Measurements from ENCODE around the gene C16orf96. TPM values are rescaled to one million over a fixed set of nuclear protein-coding genes. Genes with fewer than 3 reads are reported as not detected.
A peak's percentile ranks its signal among the peaks of the same experiment; 100 is the strongest.

C16orf96 gene
- total RNA-seq, 1 experiment from 2014 or later, result 0.15 TPM

- no peak overlapping the region for H3K27ac ChIP-seq (ENCODE audit: low read length)
- no peak for DNase-seq (ENCODE audit: low read depth, low spot score)
- H3K9me3 ChIP-seq (ENCODE audit: control insufficient read depth, insufficient read depth, low read depth, low read length), result no peaks in the 10 kb centered on the region
- no peak overlapping the region for H3K4me3 ChIP-seq (ENCODE audit: low read depth in 2 of 2, low read length in 2 of 2)
- BruUV-seq (replicated peaks), result no TSS peak
- CTCF ChIA-PET, result interaction anchor here (0.6 kb wide), 1 partner anchor 23 kb away, joined by 10 read pairs; no protein-coding TSS in a partner anchor
- in situ Hi-C loops (cut with HindIII; ENCODE audit: low pct_unique_long_range_greater_than_20kb, low sequenced_read_pairs) (no loop called here), intact Hi-C loops (cut with micrococcal nuclease; ENCODE audit: unreplicated experiment) (loop anchor here (5.0 kb wide), 1 partner anchor 36 kb away; no protein-coding TSS in a partner anchor)
- H3K27me3 ChIP-seq (ENCODE audit: control insufficient read depth, insufficient read depth, low read length), result no peaks in the 10 kb centered on the region
- peaks cover 2% of the 10 kb centered on the region; the same call in 1 of the 2 replicates for H3K36me3 ChIP-seq (ENCODE audit: control insufficient read depth, insufficient read depth, low read length)
- ATAC-seq, result no peak
- no peaks in the 10 kb centered on the region for H3K4me1 ChIP-seq (ENCODE audit: control insufficient read depth, insufficient read depth, low read length)
- POLR2A ChIA-PET, result no interaction called here
- no peak for TF ChIP-seq POLR2AphosphoS5 (IDR thresholded peaks at IDR 0.05; ENCODE audit: low read depth, low read length)
- no peak for TF ChIP-seq SIN3A (IDR thresholded peaks at IDR 0.05; ENCODE audit: borderline replicate concordance, insufficient read depth, low read depth, low read length)
- no peak for TF ChIP-seq TCF7L2 (IDR thresholded peaks at IDR 0.05; ENCODE audit: low read depth, low read length)
- no peak for TF ChIP-seq CTCF (IDR thresholded peaks at IDR 0.05)
- no peak for TF ChIP-seq REST (IDR thresholded peaks at IDR 0.05; ENCODE audit: insufficient read depth in 1 of 2, low read depth in 2 of 2, low read length in 1 of 2)
Observed at GRCh38 chr16:4510747-4511426, 45.3 kb upstream of the C16orf96 start.

GRCh38 chr16:4511441-4512082 is 44.6 kb upstream of the C16orf96 start:
- Histone ChIP-seq H3K36me3 (ENCODE audit: control insufficient read depth, insufficient read depth, low read length) (peaks cover 2% of the 10 kb centered on the region; the same call in 1 of the 2 replicates), H3K27ac (ENCODE audit: low read length) (no peak overlapping the region), H3K9me3 (ENCODE audit: control insufficient read depth, insufficient read depth, low read depth, low read length) (no peaks in the 10 kb centered on the region), H3K4me3 (ENCODE audit: low read depth in 2 of 2, low read length in 2 of 2) (no peak overlapping the region), H3K4me1 (ENCODE audit: control insufficient read depth, insufficient read depth, low read length) (no peaks in the 10 kb centered on the region), H3K27me3 (ENCODE audit: control insufficient read depth, insufficient read depth, low read length) (no peaks in the 10 kb centered on the region)
- TSS peak; percentile 81 for BruUV-seq (replicated peaks)
- intact Hi-C loops (cut with micrococcal nuclease; ENCODE audit: unreplicated experiment), result loop anchor here (5.0 kb wide), 1 partner anchor 36 kb away; no protein-coding TSS in a partner anchor
- in situ Hi-C loops (cut with HindIII; ENCODE audit: low pct_unique_long_range_greater_than_20kb, low sequenced_read_pairs), result no loop called here
- ChIA-PET CTCF (interaction anchor here (0.6 to 0.8 kb wide), 3 partner anchors 15 to 105 kb away, joined by 3 to 10 read pairs (median 3); no protein-coding TSS in a partner anchor), POLR2A (no interaction called here)
- TF ChIP-seq REST (IDR thresholded peaks at IDR 0.05; ENCODE audit: insufficient read depth in 1 of 2, low read depth in 2 of 2, low read length in 1 of 2), result no peak
- no peak for TF ChIP-seq POLR2AphosphoS5 (IDR thresholded peaks at IDR 0.05; ENCODE audit: low read depth, low read length)
- peak; percentile 81 for TF ChIP-seq CTCF (IDR thresholded peaks at IDR 0.05)
- no peak for TF ChIP-seq TCF7L2 (IDR thresholded peaks at IDR 0.05; ENCODE audit: low read depth, low read length)
- ATAC-seq (peak; percentile 81), DNase-seq (ENCODE audit: low read depth, low spot score) (no peak)

Measured in Panc1 (cell line).